NT2/D1 (cell line): ENCODE data around the gene STARD5.

Experiments
- DNase-seq: peaks from one replicate; pipeline ENCODE4 v3.0.0-alpha.2; 2011; ENCODE audit warnings: low read depth, low spot score
- H3K27me3 ChIP-seq: 2 replicates; pipeline ENCODE4 v1.6.0; 2011; ENCODE audit warnings: mild to moderate bottlenecking; ENCODE audit not compliant: insufficient read length, insufficient read depth
- H3K36me3 ChIP-seq: 2 replicates; pipeline ENCODE4 v1.6.1; 2011; ENCODE audit warnings: mild to moderate bottlenecking, low read length, mixed read lengths; ENCODE audit not compliant: insufficient read depth, insufficient read length
- H3K4me1 ChIP-seq: 2 replicates; pipeline ENCODE4 v1.5.1; 2011; ENCODE audit not compliant: insufficient read depth, insufficient read length
- H3K4me3 ChIP-seq: 2 replicates; pipeline ENCODE4 v1.5.1; 2011; ENCODE audit warnings: low read depth; ENCODE audit not compliant: insufficient read length
- H3K9ac ChIP-seq: 2 replicates; pipeline ENCODE4 v1.6.0; 2011; ENCODE audit warnings: low read depth; ENCODE audit not compliant: insufficient read length
- H3K9me3 ChIP-seq: 2 replicates; pipeline ENCODE4 v1.5.1; 2011; ENCODE audit warnings: mild to moderate bottlenecking, low read length; ENCODE audit not compliant: insufficient read depth
- SUZ12 ChIP-seq: IDR thresholded peaks from 2 replicates; pipeline ENCODE4 v1.6.1; 2011; ENCODE audit not compliant: insufficient read length, insufficient read depth; ENCODE audit errors: extremely low read depth
- YY1 ChIP-seq: IDR thresholded peaks from 2 replicates; pipeline ENCODE4 v1.6.1; 2011; ENCODE audit not compliant: insufficient read length, insufficient read depth
- ZNF274 ChIP-seq: IDR thresholded peaks from 2 replicates; pipeline ENCODE4 v1.6.1; 2011; ENCODE audit warnings: mild to moderate bottlenecking, low read depth, low read length

The STARD5 gene

DNA sequence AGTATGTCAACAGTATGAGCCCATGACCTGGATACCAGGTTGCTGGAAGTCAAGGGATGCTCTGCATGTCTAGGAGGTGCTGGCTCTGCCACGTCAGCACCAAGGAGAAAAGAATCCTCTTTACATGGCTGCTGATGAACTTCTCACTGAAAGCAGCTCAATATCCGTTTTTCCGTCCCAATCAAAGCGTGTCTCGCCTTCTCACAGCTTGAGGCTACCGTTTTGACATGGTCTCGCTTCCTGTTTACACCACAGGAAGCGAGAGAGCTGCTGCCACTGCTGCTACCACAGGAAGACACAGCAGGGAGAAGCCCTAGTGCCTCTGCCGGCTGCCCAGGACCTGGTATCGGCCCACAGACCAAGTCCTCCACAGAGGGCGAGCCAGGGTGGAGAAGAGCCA is 27.3 kb downstream of the STARD5 start:
- Histone ChIP-seq H3K4me1 (no peaks in the 10 kb centered on the region), H3K36me3 (no peaks in the 10 kb centered on the region), H3K9ac (no peak overlapping the region), H3K9me3 (no peaks in the 10 kb centered on the region), H3K4me3 (no peak overlapping the region), H3K27me3 (no peaks in the 10 kb centered on the region)
- DNase-seq, result no peak
- TF ChIP-seq YY1 (no peak), SUZ12 (no peak), ZNF274 (no peak)

DNA sequence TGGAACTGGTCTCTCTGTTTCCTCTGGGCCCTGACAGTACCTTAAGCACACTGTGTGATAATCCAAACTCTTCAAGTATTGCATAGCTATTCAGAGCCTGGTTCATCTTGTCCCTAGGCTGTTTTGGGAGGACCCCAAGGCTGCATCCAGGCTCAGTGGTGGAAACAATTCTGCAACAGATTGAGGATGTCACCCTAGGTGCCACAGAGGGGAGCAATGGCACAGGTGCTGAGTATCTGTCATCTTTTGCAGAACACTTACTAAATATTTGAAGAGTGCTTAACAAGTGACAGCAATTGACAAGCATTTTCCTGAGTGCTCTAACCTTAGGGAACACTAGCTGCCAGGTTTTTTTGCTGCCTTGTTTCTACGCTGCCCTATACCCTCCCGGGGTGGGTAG is 27.8 kb downstream of the STARD5 start:
- H3K27me3 ChIP-seq, result no peaks in the 10 kb centered on the region
- no peaks in the 10 kb centered on the region for H3K36me3 ChIP-seq
- no peak overlapping the region for H3K4me3 ChIP-seq
- TF ChIP-seq YY1 (no peak), ZNF274 (no peak), SUZ12 (no peak)
- no peak for DNase-seq
- no peaks in the 10 kb centered on the region for H3K4me1 ChIP-seq
- H3K9me3 ChIP-seq, result no peaks in the 10 kb centered on the region
- H3K9ac ChIP-seq, result no peak overlapping the region

DNA sequence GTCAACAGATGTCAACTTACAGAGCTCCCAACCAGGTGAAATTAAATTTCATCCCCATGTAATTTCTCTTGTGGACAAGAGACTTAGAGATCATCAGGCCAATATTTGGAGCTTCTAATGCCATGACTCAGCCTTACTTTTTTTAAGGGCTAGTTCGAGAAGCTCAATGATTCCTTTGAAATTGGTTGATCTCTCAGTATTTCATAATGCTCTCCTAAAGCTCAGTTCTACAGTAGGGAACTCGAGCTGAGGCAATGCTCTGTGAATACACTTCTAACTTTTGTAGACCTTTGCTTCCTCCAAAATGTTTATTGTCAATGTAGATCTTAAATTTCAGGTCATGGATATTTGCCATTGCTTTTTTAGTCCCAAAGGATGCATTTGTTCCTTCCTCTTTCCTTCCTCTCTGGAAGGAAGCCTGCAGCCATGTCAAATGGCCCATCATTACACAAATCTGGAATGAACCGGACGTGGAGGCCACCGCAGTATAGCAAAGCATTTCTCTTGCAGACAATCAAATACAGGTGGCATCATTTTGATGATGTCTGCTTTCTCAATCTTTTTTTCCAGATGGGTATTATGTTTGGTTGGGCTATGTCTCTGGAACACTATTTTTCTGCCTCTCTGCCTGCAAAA is 28.3 kb downstream of the STARD5 start:
- Histone ChIP-seq H3K36me3 (no peaks in the 10 kb centered on the region), H3K4me1 (no peaks in the 10 kb centered on the region), H3K27me3 (no peaks in the 10 kb centered on the region), H3K9me3 (no peaks in the 10 kb centered on the region), H3K4me3 (no peak overlapping the region), H3K9ac (no peak overlapping the region)
- TF ChIP-seq ZNF274 (no peak), SUZ12 (no peak), YY1 (no peak)
- DNase-seq, result no peak

DNA sequence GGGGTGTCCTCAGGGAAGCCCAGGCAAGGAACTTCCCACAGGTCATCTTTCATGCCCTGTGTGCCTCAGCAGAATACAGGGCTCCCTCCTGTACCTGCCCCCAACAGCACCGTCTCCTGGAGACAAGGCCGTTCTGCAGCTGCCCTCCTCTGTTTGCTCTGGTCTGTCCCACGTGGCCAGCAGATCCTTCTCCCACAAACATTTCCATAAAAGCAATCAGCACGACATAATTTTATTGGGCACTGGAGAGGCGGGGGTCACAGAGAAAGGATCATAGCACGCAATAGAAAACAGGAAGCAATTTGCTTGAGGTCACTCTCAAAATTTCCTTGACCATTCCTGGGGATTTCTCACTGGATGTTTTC is 29.4 kb downstream of the STARD5 start:
- DNase-seq, result no peak
- no peak for TF ChIP-seq ZNF274
- TF ChIP-seq SUZ12, result no peak
- TF ChIP-seq YY1, result no peak
- H3K4me3 ChIP-seq, result no peak overlapping the region
- no peaks in the 10 kb centered on the region for H3K27me3 ChIP-seq
- H3K4me1 ChIP-seq, result no peaks in the 10 kb centered on the region
- H3K9ac ChIP-seq, result no peak overlapping the region
- H3K9me3 ChIP-seq, result no peaks in the 10 kb centered on the region
- H3K36me3 ChIP-seq, result no peaks in the 10 kb centered on the region

DNA sequence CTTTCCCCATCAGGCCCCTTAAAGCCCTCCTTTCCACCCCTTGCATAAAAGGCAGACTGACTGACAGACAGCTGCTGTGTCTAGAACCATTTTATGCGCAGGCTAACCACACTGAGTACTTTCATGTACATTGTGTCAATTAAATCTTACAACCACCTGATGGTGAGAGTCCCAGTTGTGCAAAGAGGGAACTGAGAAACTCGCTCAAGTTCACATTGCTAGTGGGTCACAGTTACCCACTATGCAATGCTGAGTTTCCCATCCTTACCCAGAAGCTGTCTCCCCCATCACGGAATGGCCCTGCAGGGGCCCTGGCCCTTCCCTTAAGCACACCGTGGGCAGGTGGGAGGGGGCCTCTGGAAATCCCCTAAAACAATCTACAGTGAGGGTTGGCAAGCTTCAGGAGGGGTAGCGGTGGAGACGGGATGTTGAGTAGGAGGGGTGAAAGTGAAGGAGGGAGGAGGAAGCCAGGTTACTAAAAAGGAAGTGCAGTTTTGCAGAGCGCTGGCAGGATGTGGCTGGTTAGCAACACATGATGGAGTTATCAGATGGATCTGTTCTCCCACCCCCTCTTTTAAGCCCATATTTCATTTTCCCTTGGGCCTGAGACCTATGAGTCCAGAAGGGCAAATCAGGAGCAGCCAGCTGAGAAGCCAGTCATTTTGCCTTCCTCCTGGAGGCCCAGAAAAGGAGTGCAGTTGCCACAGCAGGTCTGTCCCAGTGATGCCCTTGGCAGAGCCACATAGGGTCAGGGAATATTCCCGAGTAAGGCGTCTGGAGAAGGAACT is 30.0 kb downstream of the STARD5 start:
- Histone ChIP-seq H3K4me3 (no peak overlapping the region), H3K27me3 (no peaks in the 10 kb centered on the region), H3K36me3 (no peaks in the 10 kb centered on the region), H3K9ac (no peak overlapping the region), H3K9me3 (no peaks in the 10 kb centered on the region), H3K4me1 (no peaks in the 10 kb centered on the region)
- TF ChIP-seq ZNF274 (no peak), SUZ12 (no peak), YY1 (no peak)
- DNase-seq, result no peak

DNA sequence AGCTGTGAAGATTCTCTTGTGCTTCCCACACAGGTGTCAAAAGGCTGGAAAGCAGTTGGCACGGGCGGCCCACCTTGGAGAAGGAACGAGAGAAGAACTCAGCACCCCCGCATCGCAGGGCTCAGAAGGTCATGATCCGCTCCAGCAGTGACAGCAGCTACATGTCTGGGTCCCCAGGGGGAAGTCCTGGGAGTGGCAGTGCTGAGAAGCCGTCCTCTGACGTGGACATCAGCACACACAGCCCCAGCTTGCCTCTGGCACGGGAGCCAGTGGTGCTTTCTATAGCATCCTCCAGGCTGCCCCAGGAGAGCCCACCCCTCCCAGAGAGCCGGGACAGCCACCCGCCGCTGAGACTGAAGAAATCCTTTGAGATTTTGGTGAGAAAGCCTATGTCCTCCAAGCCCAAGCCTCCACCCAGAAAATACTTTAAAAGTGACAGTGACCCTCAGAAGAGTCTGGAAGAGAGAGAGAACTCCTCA is 31.4 kb downstream of the STARD5 start:
- H3K27me3 ChIP-seq, result no peaks in the 10 kb centered on the region
- no peak for DNase-seq
- no peak overlapping the region for H3K9ac ChIP-seq
- no peaks in the 10 kb centered on the region for H3K4me1 ChIP-seq
- H3K9me3 ChIP-seq, result no peaks in the 10 kb centered on the region
- no peak for TF ChIP-seq ZNF274
- TF ChIP-seq SUZ12, result no peak
- no peak for TF ChIP-seq YY1
- H3K36me3 ChIP-seq, result no peaks in the 10 kb centered on the region
- no peak overlapping the region for H3K4me3 ChIP-seq

GRCh38 chr15:81291916-81292522 is 31.9 kb downstream of the STARD5 start:
- no peak overlapping the region for H3K4me3 ChIP-seq
- H3K9ac ChIP-seq, result no peak overlapping the region
- no peaks in the 10 kb centered on the region for H3K4me1 ChIP-seq

More at GRCh38 chr15:81291916-81292522, 31.9 kb downstream of the STARD5 start:
- TF ChIP-seq SUZ12 (no peak), ZNF274 (no peak), YY1 (no peak)
- no peaks in the 10 kb centered on the region for H3K9me3 ChIP-seq
- no peak for DNase-seq
- H3K36me3 ChIP-seq, result no peaks in the 10 kb centered on the region
- H3K27me3 ChIP-seq, result no peaks in the 10 kb centered on the region
